Neutrophil (primary cell): ENCODE measurements around the gene KCNH8.

Experiments
- H3K27ac ChIP-seq: fragments of 200-600 bp; sonication (generic); 2 replicates; pipeline ENCODE4 v1.5.1; 2016; ENCODE audit warnings: mild to moderate bottlenecking, moderate library complexity
- H3K27me3 ChIP-seq: fragments of 200-600 bp; sonication (generic); 2 replicates; pipeline ENCODE4 v1.6.0; 2016; ENCODE audit warnings: mild to moderate bottlenecking
- H3K36me3 ChIP-seq: fragments of 200-600 bp; sonication (generic); 2 replicates; pipeline ENCODE4 v1.5.1; 2017
- H3K4me1 ChIP-seq, 2 experiments: fragments of 200-600 bp in 1 of 2; sonication (generic) in 1 of 2; 1 replicate in 1 of 2; 2 replicates in 1 of 2; pipeline versions ENCODE4 v1.5.1 to v1.6.1; 2013 to 2016; ENCODE audit warnings: low read depth in 1 of 2, low read length in 1 of 2, mild to moderate bottlenecking in 1 of 2, moderate library complexity in 1 of 2; ENCODE audit not compliant: control insufficient read depth in 1 of 2, insufficient read depth in 1 of 2
- H3K4me3 ChIP-seq, 2 experiments: fragments of 200-600 bp in 1 of 2; sonication (generic) in 1 of 2; 1 replicate in 1 of 2; 2 replicates in 1 of 2; pipeline ENCODE4 v1.5.1; 2013 to 2016; ENCODE audit warnings: low read depth in 1 of 2, low read length in 1 of 2, mild to moderate bottlenecking in 1 of 2, moderate library complexity in 1 of 2
- H3K9me3 ChIP-seq: fragments of 200-600 bp; sonication (generic); 2 replicates; pipeline ENCODE4 v1.5.1; 2016
- CTCF ChIP-seq: fragments of 200-600 bp; sonication (generic); IDR thresholded peaks from 2 replicates; pipeline ENCODE4 v1.5.1; 2016; ENCODE audit warnings: antibody characterized with exemption

KCNH8 gene

DNA sequence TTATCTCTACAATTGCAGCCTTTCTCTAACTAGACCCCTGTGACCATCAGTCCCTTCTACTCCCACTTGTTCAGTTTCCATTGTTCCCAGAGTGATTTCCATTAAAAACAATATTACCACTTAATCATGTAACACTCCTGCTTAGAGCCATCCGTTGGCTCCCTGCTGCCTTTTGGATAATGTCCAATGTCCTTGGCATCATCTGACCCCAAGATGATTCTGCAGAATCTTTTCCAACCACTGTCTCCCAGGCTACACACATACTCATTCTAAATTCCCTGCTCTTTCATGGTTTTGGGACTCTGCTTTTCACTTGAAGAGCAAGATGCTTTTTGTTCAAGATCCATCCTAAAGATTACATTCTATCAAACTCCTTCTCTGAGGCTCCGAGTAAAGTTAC lies 7.1 kb downstream of the KCNH8 start:
- H3K27me3 ChIP-seq, result peaks cover 24% of the 10 kb centered on the region

GRCh38 chr3:19159966-19160635 lies 11.8 kb downstream of the KCNH8 start:
- H3K36me3 ChIP-seq, result no peaks in the 10 kb centered on the region
- H3K4me3 ChIP-seq, result no peak overlapping the region
- H3K9me3 ChIP-seq, result no peaks in the 10 kb centered on the region
- no peaks in the 10 kb centered on the region for H3K27me3 ChIP-seq
- TF ChIP-seq CTCF, result no peak
- H3K4me1 ChIP-seq, result no peaks in the 10 kb centered on the region
- no peak overlapping the region for H3K27ac ChIP-seq

More for the DNA sequence above, 7.1 kb downstream of the KCNH8 start:
- Histone ChIP-seq H3K9me3 (no peaks in the 10 kb centered on the region), H3K36me3 (no peaks in the 10 kb centered on the region), H3K4me3 (no peak overlapping the region), H3K4me1 (no peaks in the 10 kb centered on the region), H3K27ac (no peak overlapping the region)
- no peak for TF ChIP-seq CTCF

DNA sequence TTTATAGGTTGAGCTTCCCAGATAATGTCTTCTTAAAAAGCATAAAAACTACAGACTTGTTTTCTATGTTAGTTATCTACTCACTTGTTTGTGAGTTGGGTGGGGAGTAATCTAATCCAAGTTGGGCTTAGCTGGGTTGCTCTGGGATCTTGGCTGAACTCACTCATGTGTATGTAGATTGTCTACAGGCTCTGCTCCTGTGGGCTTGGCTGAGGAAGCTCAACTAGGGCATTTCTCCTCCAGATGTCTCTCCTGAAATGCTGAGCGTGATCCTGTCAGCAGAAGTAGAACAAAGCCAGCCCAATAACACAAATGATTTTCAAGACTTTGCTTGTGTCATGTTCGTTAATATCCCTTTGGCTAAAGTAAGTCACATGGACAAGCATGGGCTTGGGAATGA lies 17.3 kb downstream of the KCNH8 start:
- Histone ChIP-seq H3K9me3 (no peaks in the 10 kb centered on the region), H3K4me1 (no peaks in the 10 kb centered on the region), H3K27me3 (no peaks in the 10 kb centered on the region), H3K36me3 (no peaks in the 10 kb centered on the region), H3K4me3 (no peak overlapping the region), H3K27ac (no peak overlapping the region)
- TF ChIP-seq CTCF, result no peak

GRCh38 chr3:19171794-19172193 lies 23.5 kb downstream of the KCNH8 start:
- Histone ChIP-seq H3K27me3 (no peaks in the 10 kb centered on the region), H3K27ac (no peak overlapping the region), H3K9me3 (no peaks in the 10 kb centered on the region), H3K36me3 (no peaks in the 10 kb centered on the region), H3K4me1 (no peaks in the 10 kb centered on the region), H3K4me3 (no peak overlapping the region)
- no peak for TF ChIP-seq CTCF

DNA sequence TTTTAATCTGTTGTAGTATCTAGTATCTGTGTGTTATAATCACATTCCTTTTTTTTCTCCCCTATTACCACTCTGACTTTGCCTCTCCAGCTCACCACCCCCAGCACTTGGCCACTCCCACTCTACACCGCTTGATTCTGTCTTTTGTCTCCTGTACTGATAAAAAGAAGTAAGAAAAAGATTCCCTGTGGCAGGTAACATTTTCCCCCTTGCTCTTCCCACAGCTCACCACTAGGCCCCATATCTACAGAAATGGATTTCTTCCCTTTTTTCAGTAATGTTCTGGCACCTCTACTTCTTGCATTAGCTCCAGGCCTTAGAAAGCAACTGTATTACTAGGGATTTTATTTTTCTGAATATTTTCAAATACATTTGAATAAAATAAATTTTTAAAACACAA lies 25.6 kb downstream of the KCNH8 start:
- Histone ChIP-seq H3K36me3 (no peaks in the 10 kb centered on the region), H3K4me1 (no peaks in the 10 kb centered on the region), H3K4me3 (no peak overlapping the region), H3K9me3 (no peaks in the 10 kb centered on the region), H3K27ac (no peak overlapping the region), H3K27me3 (no peaks in the 10 kb centered on the region)
- TF ChIP-seq CTCF, result no peak
